HepG2 (cell line): Measurements from ENCODE around the gene ADAMTSL4.
"Not testable (repeated sequence)": the region's sequence is repeated elsewhere in the genome, so short reads cannot be mapped to it uniquely, and the experiment has no call there.

Experiments used
- ARID2 ChIP-seq: sonication (generic); formaldehyde crosslinking; IDR thresholded peaks from 2 replicates; pipeline ENCODE4 v1.8.1; 2022; ENCODE audit warnings: mild to moderate bottlenecking, missing genetic modification reagents, borderline replicate concordance
- CHD2 ChIP-seq: IDR thresholded peaks from 2 replicates; pipeline ENCODE4 v1.6.1; 2011; ENCODE audit warnings: low read depth, low read length, improper control_type of control experiment
- EHMT2 ChIP-seq: fragments of 200-600 bp; sonication (generic); IDR thresholded peaks from 2 replicates; pipeline ENCODE4 v1.7.0; 2017; ENCODE audit warnings: antibody characterized with exemption, low read depth, low read length, borderline replicate concordance
- POLR2A ChIP-seq, 2 experiments: IDR thresholded peaks; 2 replicates each; pipeline ENCODE4 v1.6.1; 2011; ENCODE audit warnings: low read depth in 2 of 2, low read length in 2 of 2, mild to moderate bottlenecking in 1 of 2, moderate library complexity in 1 of 2; ENCODE audit not compliant: insufficient read depth in 1 of 2
- SMAD9 ChIP-seq: sonication (generic); formaldehyde crosslinking; IDR thresholded peaks from 2 replicates; pipeline ENCODE4 v1.5.1; 2020; ENCODE audit warnings: mild to moderate bottlenecking, missing genetic modification reagents
- SUZ12 ChIP-seq: fragments of 150-350 bp; IDR thresholded peaks from 2 replicates; pipeline ENCODE4 v1.6.1; 2014; ENCODE audit warnings: low read depth, low read length
- ZNF530 ChIP-seq: sonication (generic); formaldehyde crosslinking; IDR thresholded peaks from 2 replicates; pipeline ENCODE4 v1.5.0; 2020; ENCODE audit warnings: low read depth, mild to moderate bottlenecking, missing genetic modification reagents
- ZNF772 ChIP-seq: sonication (generic); formaldehyde crosslinking; IDR thresholded peaks from 2 replicates; pipeline ENCODE4 v1.5.0; 2020; ENCODE audit warnings: mild to moderate bottlenecking, missing genetic modification reagents
- ZNF841 ChIP-seq: sonication (generic); formaldehyde crosslinking; IDR thresholded peaks from 2 replicates; pipeline ENCODE4 v1.8.1; 2023; ENCODE audit warnings: missing genetic modification reagents, borderline replicate concordance
- TF ChIP-seq, protein P1 (sequence below): sonication (generic); formaldehyde crosslinking; IDR thresholded peaks from 2 replicates; pipeline ENCODE4 v1.8.0; 2022; ENCODE audit warnings: mild to moderate bottlenecking, missing genetic modification reagents
- TF ChIP-seq, protein P2 (sequence below): sonication (generic); formaldehyde crosslinking; IDR thresholded peaks from 2 replicates; pipeline ENCODE4 v1.5.0; 2020; ENCODE audit warnings: mild to moderate bottlenecking, missing genetic modification reagents, moderate library complexity
- TF ChIP-seq, protein P3 (sequence below): sonication (generic); formaldehyde crosslinking; IDR thresholded peaks from 2 replicates; pipeline ENCODE4 v1.4.0; 2020; ENCODE audit warnings: missing genetic modification reagents

DNA sequence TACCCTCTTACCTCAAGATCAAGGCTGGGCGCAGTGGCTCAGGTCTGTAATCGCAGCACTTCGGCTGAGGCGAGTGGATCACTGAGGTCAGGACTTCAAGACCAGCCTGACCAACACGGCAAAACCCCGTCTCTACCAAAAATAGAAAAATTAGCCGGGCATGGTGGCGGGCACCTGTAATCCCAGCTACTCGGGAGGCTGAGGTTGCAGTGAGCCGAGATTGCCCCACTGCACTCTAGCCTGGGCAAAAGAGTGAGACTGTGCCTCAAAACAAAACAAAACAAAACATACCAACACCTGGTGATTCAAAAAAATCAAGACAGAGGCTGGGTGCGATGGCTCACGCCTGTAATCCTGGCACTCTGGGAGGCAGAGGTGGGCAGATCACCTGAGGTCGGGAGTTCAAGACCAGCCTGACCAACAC is 24.5 kb downstream of the ADAMTSL4 start:
- TF ChIP-seq, protein P1, sequence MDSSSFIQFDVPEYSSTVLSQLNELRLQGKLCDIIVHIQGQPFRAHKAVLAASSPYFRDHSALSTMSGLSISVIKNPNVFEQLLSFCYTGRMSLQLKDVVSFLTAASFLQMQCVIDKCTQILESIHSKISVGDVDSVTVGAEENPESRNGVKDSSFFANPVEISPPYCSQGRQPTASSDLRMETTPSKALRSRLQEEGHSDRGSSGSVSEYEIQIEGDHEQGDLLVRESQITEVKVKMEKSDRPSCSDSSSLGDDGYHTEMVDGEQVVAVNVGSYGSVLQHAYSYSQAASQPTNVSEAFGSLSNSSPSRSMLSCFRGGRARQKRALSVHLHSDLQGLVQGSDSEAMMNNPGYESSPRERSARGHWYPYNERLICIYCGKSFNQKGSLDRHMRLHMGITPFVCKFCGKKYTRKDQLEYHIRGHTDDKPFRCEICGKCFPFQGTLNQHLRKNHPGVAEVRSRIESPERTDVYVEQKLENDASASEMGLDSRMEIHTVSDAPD (CRISPR knock-in tag): not testable (repeated sequence)
- TF ChIP-seq POLR2A (IDR thresholded peaks at IDR 0.05; ENCODE audit: insufficient read depth in 1 of 2, low read depth in 2 of 2, low read length in 2 of 2); ARID2 (CRISPR knock-in tag); SUZ12; SMAD9; ZNF841; ZNF772 (CRISPR knock-in tag); EHMT2; CHD2; ZNF530 (CRISPR knock-in tag): not testable (repeated sequence)
- TF ChIP-seq, protein P2, sequence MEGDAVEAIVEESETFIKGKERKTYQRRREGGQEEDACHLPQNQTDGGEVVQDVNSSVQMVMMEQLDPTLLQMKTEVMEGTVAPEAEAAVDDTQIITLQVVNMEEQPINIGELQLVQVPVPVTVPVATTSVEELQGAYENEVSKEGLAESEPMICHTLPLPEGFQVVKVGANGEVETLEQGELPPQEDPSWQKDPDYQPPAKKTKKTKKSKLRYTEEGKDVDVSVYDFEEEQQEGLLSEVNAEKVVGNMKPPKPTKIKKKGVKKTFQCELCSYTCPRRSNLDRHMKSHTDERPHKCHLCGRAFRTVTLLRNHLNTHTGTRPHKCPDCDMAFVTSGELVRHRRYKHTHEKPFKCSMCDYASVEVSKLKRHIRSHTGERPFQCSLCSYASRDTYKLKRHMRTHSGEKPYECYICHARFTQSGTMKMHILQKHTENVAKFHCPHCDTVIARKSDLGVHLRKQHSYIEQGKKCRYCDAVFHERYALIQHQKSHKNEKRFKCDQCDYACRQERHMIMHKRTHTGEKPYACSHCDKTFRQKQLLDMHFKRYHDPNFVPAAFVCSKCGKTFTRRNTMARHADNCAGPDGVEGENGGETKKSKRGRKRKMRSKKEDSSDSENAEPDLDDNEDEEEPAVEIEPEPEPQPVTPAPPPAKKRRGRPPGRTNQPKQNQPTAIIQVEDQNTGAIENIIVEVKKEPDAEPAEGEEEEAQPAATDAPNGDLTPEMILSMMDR (CRISPR knock-in tag): not testable (repeated sequence)
- TF ChIP-seq, protein P3, sequence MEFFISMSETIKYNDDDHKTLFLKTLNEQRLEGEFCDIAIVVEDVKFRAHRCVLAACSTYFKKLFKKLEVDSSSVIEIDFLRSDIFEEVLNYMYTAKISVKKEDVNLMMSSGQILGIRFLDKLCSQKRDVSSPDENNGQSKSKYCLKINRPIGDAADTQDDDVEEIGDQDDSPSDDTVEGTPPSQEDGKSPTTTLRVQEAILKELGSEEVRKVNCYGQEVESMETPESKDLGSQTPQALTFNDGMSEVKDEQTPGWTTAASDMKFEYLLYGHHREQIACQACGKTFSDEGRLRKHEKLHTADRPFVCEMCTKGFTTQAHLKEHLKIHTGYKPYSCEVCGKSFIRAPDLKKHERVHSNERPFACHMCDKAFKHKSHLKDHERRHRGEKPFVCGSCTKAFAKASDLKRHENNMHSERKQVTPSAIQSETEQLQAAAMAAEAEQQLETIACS: not testable (repeated sequence)
